ENCODE measurements around the gene MBD3. TPM values are rescaled to one million over a fixed set of nuclear protein-coding genes. Genes with fewer than 3 reads are reported as not detected.

The MBD3 gene
- total and polyA plus RNA-seq, 8 donors = 39.8 to 154 (median 57.4) TPM

DNA sequence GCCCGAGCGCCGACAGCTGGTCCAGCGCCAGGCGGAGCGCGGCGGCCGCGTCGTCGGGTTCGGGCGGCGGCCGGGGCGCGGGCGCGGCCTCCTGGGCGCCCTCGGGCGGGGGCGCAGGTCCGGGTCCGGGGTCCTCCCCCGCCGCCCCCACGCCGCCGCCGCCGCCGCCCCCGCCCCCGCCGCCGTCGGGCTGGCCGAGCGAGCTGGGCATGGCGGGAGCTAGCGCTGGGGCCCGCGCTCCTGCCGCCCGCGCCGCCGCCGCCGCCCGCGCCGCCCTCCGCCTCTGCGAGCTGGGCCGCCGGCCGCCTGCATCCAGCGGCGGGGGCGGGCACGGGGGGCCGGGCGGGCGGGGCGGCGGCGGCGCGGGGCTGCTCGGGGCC, 24.8 kb downstream of the MBD3 start:
- Histone ChIP-seq H3K27me3 (peaks cover 0 to 17% (median 0%) of the 10 kb centered on the region in 3 donors), H3K4me1 (peaks cover 11 to 29% (median 23%) of the 10 kb centered on the region in 4 donors), H3K4me3 (peak overlapping the region in 3 of 4 donors; percentile 65 to 76 (median 71)), H3K36me3 (peaks cover 0 to 1% (median 0%) of the 10 kb centered on the region in 4 donors), H3K27ac (peak overlapping the region in 3 of 5 donors; percentile 87 to 93 (median 88)), H3K9me3 (no peaks in the 10 kb centered on the region)
- DNase-seq = peak in 1 of 2 donors; percentile 55
- intact Hi-C loops (cut with DNase I; ENCODE audit: low total_unique reads) = no loop called here
- 0% methylated on average over 4 to 62 of the region's 73 CpGs; no CpG with 5 or more reads in 3 of the 5 donors for WGBS, 5 donors
- TF ChIP-seq, protein P1, sequence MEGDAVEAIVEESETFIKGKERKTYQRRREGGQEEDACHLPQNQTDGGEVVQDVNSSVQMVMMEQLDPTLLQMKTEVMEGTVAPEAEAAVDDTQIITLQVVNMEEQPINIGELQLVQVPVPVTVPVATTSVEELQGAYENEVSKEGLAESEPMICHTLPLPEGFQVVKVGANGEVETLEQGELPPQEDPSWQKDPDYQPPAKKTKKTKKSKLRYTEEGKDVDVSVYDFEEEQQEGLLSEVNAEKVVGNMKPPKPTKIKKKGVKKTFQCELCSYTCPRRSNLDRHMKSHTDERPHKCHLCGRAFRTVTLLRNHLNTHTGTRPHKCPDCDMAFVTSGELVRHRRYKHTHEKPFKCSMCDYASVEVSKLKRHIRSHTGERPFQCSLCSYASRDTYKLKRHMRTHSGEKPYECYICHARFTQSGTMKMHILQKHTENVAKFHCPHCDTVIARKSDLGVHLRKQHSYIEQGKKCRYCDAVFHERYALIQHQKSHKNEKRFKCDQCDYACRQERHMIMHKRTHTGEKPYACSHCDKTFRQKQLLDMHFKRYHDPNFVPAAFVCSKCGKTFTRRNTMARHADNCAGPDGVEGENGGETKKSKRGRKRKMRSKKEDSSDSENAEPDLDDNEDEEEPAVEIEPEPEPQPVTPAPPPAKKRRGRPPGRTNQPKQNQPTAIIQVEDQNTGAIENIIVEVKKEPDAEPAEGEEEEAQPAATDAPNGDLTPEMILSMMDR (IDR thresholded peaks at IDR 0.05) = no peak

DNA sequence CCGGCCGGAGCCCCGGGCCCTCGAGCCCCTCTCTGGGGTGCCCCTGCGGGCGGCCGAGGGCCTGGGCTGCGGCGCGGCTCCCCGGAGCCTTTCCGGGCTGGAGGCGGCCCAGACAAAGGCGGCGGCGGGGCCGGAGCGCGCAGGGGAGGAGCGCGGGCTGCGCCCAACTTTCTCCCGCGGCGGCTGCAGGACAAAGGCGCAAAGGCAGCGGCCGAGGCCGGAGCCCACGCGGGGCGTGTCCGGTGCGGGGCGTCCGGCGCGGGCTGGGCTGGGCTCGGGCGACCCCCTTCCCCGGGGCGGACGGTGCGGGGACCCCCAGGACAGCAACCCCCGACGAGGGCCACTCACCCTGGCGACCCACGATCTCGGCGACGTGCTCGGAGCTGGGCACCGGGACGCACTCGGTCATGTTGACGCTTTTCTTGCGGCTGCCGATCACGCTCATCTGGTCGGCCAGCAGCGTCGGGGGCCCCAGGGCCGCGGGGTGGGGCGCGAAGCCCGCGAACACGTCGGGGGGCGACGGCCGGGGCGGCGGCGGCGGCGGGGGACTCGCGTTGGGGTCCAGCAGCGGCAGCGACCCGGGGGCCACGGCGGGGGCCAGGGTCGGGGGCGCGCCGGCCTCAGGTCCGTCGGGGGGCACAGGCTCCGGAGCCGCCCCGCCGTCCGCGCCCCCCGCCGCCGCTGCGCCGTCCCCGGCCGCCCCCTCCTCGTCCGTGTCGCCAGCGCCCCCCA, 25.4 kb downstream of the MBD3 start:
- peak; percentile 45 to 69 for DNase-seq
- H3K36me3 ChIP-seq = peaks cover 0 to 5% (median 2%) of the 10 kb centered on the region in 4 donors

DNA sequence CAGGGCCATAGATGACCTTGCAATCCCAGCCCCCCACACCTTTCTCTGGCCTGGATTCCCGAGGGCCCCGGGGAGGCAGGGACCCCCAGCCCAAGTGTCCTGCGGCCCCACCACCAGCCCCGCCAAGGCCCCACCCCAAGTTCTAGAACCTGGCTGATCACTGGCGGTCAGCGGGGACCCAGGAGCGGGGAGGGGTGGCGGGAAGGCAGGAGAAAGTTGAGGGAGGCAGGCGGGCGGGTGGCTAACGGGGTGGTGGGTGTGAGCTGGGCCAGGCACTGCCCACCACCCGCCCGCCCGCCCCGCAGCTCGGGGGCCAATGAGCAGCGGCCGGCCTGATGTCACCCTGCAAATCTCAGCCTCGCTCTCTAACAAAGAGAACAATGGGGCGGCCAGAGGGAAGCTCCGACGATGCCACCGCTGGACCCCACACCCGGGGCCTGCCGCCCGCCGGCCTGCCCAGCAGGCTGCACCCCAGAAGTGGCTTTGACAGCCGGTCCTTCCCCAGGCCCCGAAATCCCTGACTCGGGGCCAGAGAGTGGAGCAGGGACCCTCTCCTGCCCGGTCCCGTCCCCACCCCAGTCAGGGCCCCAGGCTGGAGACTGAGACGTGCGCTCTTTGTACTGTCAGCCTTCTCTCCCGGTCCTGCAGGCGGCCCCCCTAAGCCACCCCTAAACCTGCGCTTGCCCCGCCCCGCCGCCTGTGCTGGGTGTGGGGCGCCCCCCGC, 26.1 kb downstream of the MBD3 start:
- Histone ChIP-seq H3K4me1 (peaks cover 11 to 29% (median 23%) of the 10 kb centered on the region in 4 donors), H3K4me3 (peak overlapping the region; percentile 65 to 76 (median 74)), H3K27ac (peak overlapping the region; percentile 86 to 93 (median 87)), H3K36me3 (peaks cover 0 to 8% (median 2%) of the 10 kb centered on the region in 4 donors), H3K27me3 (peaks cover 0 to 17% (median 0%) of the 10 kb centered on the region in 3 donors), H3K9me3 (no peaks in the 10 kb centered on the region)
- intact Hi-C loops (cut with DNase I; ENCODE audit: low total_unique reads) = no loop called here
- no peak for TF ChIP-seq POLR2A (IDR thresholded peaks at IDR 0.05)
- TF ChIP-seq, protein P1 (IDR thresholded peaks at IDR 0.05) = no peak
- peak in 2 of 3 donors; percentile 69 to 72 for TF ChIP-seq POLR2AphosphoS5 (IDR thresholded peaks at IDR 0.05)
- TF ChIP-seq EP300 (IDR thresholded peaks at IDR 0.05) = no peak
- peak; percentile 71 to 95 for DNase-seq
- WGBS, 5 donors = 6 to 16% (median 11%) methylated on average over 6 to 42 of the region's 42 CpGs

More for the DNA sequence above, 25.4 kb downstream of the MBD3 start:
- peak overlapping the region; percentile 86 to 93 (median 87) for H3K27ac ChIP-seq
- intact Hi-C loops (cut with DNase I; ENCODE audit: low total_unique reads) = no loop called here
- H3K4me3 ChIP-seq = peak overlapping the region; percentile 65 to 76 (median 74)
- H3K27me3 ChIP-seq = peaks cover 0 to 17% (median 0%) of the 10 kb centered on the region in 3 donors
- H3K4me1 ChIP-seq = peaks cover 11 to 29% (median 23%) of the 10 kb centered on the region in 4 donors
- no peaks in the 10 kb centered on the region for H3K9me3 ChIP-seq
- WGBS, 5 donors = 0 to 2% (median 1%) methylated on average over 30 to 106 of the region's 108 CpGs
- TF ChIP-seq, protein P1 (IDR thresholded peaks at IDR 0.05) = no peak
- no peak for TF ChIP-seq EP300 (IDR thresholded peaks at IDR 0.05)
- no peak for TF ChIP-seq POLR2AphosphoS5 (IDR thresholded peaks at IDR 0.05)

DNA sequence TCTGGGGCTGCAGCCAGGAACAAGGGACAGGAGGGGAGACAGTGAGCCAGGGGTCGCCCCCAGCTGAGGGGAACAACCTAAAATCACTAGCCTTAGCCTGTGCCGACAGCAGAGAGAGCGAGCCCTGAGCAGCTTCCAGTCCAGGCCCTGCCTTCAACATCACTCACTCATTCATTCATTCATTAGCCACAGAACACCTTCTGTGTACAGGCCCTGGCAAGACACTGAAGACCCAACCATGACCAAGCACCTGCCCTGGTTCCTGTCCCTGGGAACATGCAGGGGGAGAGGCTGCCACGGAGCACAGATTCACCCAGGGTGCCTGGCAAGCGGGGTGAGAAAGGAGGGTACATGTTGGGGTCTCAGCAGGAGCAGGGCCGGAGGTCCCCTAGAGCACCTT, 29.4 kb downstream of the MBD3 start:
- Histone ChIP-seq H3K4me1 (peaks cover 6 to 21% (median 16%) of the 10 kb centered on the region in 4 donors), H3K36me3 (peaks cover 0 to 16% (median 2%) of the 10 kb centered on the region in 4 donors), H3K27me3 (peaks cover 0 to 13% (median 0%) of the 10 kb centered on the region in 3 donors), H3K4me3 (no peak overlapping the region), H3K27ac (no peak overlapping the region), H3K9me3 (no peaks in the 10 kb centered on the region)
- WGBS, 5 donors = 90 to 99% (median 92%) methylated on average over 4 to 6 of the region's 6 CpGs
- intact Hi-C loops (cut with DNase I; ENCODE audit: low total_unique reads) = no loop called here
- DNase-seq = no peak
- no peak for TF ChIP-seq POLR2AphosphoS5 (IDR thresholded peaks at IDR 0.05)
- no peak for TF ChIP-seq EP300 (IDR thresholded peaks at IDR 0.05)
- TF ChIP-seq, protein P1 (IDR thresholded peaks at IDR 0.05) = no peak
- TF ChIP-seq POLR2A (IDR thresholded peaks at IDR 0.05) = no peak
